ENCODE data around the gene HINFP.

DNA sequence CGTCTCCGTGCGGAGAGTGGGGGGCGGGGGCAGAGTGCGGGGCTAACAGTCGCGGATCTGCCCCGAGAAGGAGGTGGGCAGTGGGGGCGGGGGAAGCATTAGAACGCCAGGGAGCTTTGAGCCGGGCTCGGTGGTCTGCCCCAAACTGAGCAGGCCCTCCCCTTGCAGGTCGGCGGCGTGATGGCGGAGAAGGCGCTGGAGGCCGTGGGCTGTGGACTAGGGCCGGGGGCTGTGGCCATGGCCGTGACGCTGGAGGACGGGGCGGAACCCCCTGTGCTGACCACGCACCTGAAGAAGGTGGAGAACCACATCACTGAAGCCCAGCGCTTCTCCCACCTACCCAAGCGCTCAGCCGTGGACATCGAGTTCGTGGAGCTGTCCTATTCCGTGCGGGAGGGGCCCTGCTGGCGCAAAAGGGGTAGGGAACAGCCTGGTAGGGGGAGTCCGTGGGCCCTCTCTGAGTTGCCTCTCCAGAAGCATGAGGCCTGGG, 28.5 kb downstream of the HINFP start:
- no peak for TF ChIP-seq CTCF (IDR thresholded peaks at IDR 0.05)
- TF ChIP-seq POLR2A (IDR thresholded peaks at IDR 0.05): no peak

Data from right lobe of liver (tissue), 4 donors.